ENCODE measurements around the gene DAB1.
"Not testable (repeated sequence)": the region's sequence is repeated elsewhere in the genome, so short reads cannot be mapped to it uniquely, and the experiment has no call there.

The DAB1 gene

DNA sequence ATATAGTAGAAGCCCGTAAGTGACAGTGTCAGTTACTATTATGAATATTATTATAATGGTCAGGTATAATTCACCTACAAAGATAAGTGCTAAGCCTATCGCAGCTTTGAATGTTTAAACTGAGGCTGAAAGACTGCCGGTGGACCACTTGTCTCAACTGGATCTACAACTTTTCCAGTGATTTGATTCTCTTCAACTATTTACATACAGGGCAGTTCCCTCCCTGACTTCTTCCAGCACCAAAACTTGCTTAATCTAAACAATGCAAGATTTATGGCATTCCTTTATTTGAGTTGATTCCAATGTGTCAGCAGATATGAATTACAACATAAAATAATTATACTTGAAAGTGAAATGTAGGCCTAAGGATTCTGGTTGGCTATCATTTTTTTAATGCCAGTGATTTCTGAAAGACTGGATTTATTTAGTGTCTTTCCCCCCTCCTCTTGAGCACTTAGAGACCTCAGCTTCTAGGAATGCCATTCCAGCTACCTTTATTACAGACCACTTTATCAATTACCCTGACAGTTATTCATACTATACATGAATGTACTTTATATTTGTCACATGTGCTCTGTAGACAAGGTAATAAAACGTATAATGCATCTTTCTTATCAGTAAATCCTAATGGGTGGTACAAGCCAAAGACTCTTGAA, 304.8 kb downstream of the DAB1 start:
- no peak for DNase-seq (ENCODE audit: low read depth)

DNA sequence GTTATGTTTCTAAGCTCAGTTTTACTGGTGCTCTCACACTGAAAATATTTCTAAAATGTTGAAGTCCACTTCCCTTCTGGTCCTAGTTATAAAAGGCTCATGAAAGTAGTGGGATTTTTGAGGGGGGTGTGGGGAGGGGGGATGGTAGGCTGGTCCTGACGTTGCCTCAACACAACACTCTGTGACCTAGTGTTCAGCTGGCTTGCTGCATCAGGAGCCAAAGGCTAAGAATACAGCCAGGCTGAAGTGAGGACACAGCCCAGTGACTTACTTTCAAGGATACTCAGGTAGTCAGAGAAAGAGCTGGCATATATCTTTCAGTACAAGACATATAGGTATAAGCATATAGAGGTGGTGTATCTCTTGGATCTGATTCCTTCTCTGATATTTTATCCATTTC, 306.1 kb downstream of the DAB1 start:
- no peak for DNase-seq (ENCODE audit: low read depth)

DNA sequence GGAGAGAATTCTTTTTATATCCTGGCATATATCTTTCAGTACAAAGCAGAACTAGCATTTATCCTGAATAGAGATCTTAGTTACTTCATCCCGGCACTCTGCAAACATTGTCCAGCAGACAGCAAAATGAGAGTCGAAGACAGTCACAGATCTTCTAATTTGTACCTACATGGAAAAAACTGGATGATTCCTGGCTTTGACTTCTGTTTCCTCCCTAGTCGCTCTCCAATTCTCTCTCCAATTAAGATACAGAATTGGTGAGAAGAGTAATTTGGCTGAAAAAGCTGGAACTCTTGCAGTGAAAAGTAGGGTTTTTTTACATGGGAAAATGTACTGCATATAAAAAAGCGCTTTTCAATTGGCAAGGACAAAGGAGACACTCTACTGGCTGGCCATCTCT, 307.0 kb downstream of the DAB1 start:
- no peak for DNase-seq (ENCODE audit: low read depth)

DNA sequence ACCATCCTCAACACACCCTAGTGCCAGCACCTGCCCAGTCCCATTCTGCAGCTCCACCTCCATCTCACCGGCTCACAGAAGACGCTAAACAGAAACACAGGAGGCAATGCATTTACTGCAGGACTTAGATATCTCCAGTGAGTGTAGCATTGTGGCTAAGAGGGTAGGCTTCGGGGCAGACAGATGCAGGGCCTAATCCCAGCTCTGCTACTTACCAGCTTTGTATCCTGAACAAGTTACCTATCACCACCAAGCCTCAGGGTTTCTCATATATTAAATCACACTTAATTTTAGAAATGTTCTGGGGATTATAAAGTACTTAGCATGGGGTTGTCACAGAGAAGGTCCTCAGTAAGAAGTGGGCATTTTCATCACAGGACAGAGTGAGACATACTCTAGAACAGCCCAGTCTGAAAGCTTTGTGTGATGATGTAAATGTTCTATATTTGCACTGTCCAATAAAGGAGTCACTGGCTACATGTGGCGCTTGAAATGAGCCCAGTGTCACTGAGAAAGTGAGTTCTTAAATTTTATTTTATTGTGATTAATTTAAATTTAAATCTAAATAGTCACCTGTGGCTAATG, 308.7 kb downstream of the DAB1 start:
- DNase-seq (ENCODE audit: low read depth): no peak

DNA sequence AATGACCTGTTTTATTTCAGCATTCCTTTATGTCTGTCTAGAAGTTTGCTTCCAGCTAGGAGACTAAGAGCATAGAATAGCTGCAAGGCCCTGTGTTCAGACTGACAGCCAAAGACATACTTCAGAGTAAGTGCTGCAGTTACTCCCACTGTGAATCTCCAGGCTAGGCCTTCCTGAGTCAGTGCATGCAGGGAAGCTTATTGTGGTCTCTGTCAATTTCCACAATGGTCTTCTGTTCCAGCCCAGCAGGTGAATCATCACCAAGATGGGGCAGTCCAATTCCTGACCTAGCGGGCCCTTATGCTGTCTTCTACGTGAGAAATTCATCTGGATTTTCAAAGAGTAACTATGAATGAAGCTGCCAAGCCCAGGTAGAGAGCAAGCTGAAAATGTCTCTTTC, 311.7 kb downstream of the DAB1 start:
- no peak for DNase-seq (ENCODE audit: low read depth)

DNA sequence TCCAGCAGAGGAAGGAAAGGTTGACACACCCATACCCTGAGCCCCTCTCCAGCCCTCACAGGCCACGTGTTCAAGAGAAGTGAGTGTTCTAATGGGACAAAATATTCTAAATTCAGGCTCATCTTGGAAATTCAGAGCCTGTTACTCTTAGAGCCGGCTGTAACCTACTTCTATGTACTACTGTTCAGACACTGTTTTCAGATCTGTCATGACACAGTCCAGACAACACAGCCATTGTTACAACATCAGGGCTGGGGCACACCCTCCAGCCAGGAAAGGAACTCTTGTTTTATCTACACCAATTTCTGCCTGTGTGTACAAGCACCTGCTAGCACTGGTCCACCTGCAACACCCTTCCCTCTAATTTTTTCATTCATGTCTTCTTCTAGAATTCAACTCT, 312.7 kb downstream of the DAB1 start:
- no peak for DNase-seq (ENCODE audit: low read depth)

DNA sequence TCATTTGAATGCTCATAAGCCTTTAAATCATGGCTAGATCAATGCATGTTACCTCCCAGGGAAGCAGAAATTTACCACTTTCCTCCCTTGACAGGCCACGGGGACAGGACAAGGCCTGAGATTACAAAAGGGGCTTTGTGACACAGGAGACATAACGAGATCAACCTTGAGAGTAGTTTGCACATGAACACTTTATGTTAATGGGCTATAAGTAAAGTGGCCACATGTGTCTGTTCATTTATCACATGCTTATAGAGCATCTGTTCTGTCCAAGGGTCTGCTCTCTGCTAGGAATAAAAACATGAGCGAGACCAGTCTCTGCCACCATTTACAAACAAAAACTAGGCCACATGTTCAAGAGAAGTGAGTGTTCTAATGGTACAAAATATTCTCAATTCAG, 314.0 kb downstream of the DAB1 start:
- DNase-seq (ENCODE audit: low read depth): no peak

DNA sequence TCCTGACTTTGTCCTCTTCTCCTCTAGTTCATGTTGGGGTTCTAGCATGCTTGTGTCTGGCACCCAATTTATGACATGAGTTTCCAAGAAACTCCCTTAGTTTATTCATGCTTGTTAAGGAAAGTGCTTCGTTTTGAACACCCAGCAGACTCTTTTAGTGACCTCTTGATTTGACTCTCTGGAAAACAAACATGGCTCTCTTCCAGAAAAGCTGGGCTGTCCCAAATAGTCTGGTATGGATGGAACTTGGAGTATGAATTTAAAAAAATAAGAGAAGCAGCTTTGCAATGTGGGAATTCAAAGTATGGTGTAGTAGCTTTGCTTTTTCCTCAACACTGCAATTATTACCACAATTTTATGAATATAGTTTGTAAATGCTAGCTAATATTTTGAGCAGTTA, 314.6 kb downstream of the DAB1 start:
- DNase-seq (ENCODE audit: low read depth): no peak

DNA sequence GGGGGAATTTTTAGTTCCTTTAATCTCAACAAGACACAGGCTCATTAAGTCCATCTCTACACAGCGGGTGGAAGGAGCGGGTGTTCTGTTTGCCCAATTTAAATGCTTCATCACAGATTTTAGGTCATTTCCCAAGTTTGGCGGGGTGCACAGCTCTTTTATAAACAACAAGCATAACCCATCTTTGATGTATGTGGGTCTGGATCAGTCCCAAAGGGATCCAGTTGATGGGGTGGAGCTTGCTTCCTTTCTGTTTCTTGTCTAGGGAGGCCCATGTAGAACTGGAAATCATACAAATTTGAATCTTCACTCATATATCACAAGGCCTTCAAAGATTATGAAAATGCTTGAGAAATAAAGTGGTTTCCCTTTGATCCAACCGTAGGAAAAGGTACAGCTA, 317.6 kb downstream of the DAB1 start:
- DNase-seq (ENCODE audit: low read depth): no peak

DNA sequence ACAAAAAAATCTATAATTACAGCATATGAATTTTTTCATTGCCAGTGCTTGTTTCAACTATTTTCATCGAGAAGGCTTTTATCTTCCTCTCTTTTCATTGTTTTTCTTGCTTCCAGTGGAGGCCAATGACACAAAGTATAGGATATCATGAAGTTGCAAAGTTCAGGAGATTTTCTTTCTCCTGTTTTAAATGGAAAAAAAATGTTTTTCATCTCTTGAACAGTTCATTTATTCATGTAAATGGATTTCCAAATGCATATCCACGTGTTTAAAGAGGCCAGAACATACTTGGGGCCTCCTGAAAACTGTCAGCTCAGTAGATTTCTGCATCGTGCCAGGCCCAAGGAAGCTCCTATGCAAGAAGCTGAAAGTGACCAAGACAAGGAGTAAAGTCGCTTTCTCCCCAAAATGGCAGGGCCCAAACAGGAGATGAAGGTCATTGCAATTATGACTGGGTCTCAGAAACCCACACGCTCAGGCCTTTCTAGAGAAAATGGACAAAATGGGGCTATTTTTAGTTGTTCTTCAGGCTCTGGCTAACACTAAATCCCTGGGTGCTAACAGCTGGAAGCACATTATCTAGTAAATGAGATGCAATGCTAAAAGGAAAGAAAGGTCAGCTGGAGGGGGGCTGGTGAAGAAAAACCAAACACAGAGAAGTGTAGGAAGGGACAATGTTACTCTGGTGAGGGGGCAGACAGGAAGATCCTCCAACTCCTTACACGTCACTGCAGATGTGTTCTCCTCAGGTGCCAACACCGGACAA, 321.1 kb downstream of the DAB1 start:
- no peak for DNase-seq (ENCODE audit: low read depth)

DNA sequence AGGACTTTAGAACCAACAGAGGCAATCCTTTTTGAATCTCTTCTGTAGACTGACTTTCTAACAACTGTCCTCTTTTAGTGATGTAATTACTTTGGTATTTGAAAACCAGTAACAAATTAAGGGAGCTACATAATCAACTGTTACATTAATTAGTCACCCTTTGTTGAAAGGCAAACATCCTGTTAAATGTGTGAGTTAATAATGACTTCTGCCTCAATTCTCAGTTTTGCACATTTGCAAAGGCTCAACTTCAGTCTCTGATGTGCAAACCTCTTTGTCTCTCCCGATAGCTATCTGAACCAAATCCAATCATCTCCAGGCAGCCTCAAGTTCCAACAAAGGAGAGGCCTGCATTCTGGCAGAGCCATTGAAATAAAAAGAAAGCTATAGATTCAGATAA, 322.7 kb downstream of the DAB1 start:
- DNase-seq (ENCODE audit: low read depth): no peak

DNA sequence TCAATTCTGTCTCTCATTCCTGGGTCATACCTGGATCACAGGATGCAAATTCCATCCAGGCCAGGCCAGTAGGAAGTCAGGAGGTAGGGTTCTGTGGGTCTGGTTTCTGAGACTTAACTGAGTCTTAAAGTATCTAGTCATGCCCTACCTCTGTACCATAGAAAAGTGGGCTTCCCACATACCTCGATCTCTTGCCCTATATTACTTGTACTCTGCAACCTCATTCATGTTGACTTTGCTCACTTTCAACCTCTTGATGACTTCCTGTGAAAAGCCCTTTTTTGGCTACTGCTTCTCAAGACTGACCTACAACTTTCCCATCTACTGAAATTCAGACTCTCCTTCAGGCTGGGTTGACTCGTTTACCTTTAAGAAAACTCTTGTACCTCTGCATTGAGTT, 329.1 kb downstream of the DAB1 start:
- DNase-seq (ENCODE audit: low read depth): no peak

DNA sequence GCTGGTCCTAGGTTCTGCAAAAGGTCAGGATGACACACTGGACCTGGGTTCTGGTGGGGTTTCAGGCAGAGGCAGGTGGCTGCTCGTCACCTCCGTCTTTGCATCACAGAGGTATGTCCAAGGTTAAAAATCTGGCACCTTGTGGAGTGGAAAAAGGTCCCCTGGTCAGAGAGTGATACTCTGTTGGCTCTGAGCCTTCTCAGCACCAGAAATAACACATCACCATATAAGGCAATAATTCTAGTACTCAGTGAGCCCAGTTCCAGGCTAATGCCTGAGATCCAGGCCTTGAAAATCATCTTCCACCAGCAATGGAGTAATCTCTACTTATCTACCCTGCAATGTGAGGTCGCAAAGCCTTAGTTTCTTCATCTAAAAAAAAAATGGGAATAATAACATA, 330.7 kb downstream of the DAB1 start:
- no peak for DNase-seq (ENCODE audit: low read depth)

DNA sequence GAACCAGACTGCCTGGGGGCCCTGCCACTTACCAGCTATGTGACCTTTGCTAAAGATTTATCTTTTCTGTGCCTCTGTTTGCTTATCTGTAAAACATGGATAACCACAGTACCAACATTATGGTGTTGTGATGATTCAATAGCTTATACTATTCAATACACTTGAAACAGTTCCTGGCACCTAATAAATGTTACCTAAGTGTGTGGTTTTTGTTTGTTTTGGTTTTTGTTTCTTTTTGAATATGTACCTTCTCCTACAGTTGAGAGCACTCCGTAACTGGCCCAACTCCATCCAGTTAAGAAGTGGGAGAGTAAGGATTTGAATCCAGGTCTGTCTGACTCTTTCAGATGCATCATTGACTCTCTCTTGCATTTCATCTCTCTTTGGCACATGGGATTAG, 332.2 kb downstream of the DAB1 start:
- DNase-seq (ENCODE audit: low read depth): no peak

DNA sequence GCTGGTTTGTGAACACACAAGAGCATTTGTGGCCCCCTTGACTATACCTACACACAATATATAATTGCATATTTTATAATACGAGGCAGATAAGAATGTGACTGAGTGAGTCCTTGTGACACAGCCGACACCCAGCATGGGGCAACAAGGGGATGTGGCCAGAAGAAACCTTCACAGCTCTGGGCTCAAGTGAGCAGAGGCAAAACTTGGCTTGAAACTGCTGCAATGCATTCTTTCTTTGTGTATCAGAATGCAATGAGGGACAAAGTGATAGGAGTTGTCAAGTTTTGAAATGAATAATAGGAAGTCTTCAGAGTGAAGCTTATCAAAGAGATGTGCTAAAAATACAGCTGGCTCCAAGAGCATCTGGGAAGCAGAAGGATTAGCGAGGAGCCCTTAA, 334.0 kb downstream of the DAB1 start:
- DNase-seq (ENCODE audit: low read depth): no peak

DNA sequence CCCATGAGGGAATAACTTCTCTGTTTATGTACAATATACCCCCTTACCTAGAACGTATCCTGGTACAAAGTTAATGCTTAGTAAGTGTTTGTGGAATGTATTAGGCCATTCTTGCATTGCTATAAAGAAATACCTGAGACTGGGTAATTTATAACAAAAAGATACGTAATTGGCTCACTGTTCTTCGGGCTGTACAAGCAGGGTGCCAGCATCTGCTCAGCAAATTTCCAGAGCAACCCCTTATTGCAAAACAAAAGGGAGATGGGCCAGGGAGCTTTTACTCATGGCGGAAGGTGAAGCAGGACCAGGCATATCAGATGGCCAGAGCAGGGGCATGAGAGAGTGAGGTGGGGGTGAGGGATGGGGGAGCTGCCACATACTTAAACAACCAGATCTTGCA, 334.6 kb downstream of the DAB1 start:
- no peak for DNase-seq (ENCODE audit: low read depth)

DNA sequence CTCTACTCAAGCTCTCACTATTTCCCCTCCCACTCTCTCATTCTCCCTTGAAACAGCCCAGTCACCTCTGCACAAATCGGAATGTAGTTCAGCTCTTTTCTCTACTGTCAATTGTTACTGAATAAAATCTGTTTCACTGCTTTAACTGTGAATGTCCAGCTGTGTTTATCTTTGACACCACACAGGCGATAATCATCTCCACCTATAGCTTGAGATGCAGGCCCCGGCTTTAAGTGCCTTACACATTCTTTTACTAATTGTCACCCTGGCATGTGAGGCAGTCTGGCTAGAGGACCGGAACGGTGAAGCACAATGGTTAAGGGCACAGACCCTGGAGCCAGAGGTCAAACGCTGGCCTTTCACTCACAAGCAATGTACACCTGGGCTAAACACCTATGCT, 335.2 kb downstream of the DAB1 start:
- DNase-seq (ENCODE audit: low read depth): no peak

DNA sequence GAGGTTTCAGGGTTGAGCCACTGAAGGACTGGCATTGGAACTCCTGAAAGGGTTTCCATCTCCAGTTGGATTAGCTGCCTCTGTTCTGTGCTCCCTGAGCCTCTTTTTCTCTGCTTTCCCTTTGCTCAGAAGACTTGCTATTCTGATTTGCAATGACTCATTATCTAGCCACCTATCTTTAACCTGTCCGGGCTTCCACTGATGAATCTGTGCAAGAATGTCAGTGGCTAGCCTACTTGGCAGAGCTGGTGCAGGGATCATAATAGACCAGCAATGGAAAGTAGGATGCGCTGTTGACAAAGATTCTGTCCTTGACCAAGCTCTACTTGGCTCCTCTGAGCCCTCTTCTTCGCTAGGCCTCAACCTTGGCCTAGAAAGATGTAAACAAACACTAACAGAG, 336.2 kb downstream of the DAB1 start:
- not testable (repeated sequence) for DNase-seq (ENCODE audit: low read depth)

DNA sequence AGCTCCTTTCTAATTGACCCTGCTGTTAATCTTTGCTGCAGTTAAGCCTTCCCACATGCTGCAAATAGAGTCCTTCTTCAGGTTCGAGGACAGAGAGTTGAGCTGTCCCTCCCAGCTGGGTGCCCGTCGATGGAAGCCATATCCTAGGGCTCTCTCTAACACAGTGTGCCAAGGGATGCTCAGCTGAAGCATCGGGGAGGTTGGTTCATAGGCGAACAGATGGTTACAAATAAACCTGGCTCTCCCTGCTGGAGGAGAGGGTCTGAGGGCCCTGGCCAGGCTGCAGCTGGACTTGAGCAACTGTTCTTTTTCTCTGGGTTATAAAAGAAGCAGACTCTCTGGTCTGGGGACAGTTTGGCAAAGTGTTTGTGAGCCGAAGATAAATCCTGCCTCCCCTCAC, 337.7 kb downstream of the DAB1 start:
- DNase-seq (ENCODE audit: low read depth): no peak

DNA sequence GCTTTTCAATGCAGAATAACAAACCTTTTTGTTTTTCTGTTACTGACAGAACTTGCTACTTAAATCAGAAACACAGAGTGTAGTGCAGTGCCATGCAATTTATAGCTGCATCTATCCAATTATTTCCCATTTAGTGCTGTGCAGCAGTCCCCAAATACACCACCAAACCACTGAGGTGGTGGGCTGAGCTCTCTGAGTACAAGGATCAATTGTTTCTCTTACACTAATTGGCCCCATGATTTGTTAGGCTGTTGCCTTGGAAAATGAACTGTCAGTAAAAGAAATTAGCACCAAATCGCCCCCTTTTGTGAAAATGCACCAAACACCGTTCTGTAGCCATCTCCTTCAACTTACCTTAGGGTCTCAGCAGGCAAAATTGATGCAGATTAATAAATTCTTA, 339.2 kb downstream of the DAB1 start:
- no peak for DNase-seq (ENCODE audit: low read depth)

DNA sequence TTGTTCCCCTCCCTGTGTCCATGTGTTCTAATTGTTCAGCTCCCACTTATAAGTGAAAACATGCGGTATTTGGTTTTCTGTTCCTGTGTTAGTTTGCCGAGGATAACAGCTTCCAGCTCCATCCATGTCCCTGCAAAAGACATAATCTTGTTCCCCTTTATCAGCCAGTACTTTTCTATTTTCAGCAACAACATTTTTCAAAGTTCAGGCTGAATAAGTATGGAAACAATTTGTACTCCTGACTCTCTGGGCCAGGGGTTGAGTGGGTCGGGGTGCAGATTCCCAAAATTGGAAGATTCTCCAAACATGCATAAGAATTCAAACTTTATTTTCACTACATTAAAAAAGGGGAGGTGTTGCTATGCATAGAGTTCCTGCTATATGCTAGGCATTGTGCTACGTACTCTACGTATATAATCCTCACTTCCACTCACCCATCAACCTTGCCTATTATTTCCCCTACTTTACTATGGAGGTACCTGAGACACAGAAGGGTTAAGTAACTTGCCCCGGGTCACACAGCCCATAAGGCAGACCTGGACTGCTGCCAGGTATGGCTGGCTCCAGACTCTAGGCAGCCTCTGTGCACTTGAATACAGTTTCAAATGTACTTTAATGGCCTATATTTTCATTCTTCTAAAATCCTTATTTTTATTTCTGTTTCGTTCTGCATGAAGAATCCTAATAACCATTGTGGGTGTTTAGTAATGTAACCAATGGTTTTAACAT, 341.0 kb downstream of the DAB1 start:
- DNase-seq (ENCODE audit: low read depth): no peak

DNA sequence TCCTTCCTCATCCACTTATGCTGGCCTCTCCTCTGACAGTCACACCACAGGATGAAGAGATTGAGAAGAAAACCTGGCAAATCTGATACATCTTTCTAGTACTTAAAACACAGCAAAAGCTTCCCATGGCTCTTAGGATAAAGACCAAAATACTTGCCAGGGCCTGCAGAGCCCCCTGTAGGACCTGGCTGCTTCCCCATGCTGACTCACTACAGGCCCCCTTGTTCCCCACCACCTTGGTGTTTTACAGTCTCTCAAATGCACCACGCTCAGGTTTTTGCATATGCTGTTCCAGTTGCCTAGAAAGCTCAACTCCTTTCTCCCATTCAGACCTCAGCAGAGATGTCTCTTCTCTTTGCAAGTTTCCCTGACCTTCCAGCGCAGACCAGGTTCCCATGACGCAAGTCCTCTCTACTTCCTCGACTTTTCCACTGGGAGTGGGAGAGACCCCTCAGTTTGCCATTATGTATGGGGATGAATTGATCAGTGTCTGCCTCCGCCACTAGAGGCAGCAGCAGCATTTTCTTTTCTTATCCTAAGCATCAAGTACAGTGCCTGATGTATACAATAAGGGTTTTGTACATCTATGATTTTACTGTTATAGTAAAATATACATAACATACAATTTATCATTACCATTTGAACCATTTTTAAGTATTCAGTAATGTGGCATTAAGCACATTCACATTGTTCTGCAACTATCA, 344.3 kb downstream of the DAB1 start:
- no peak for DNase-seq (ENCODE audit: low read depth)
